ENCODE data around the gene RABL2A. TPM values are rescaled to one million over a fixed set of nuclear protein-coding genes. Genes with fewer than 3 reads are reported as not detected.
"Not testable (repeated sequence)": the region's sequence is repeated elsewhere in the genome, so short reads cannot be mapped to it uniquely, and the experiment has no call there.

Gene RABL2A
- 3.7 and 4.4 TPM in 2 replicates for total RNA-seq (2014; rRNA removed)
- percentile 71 among the genes with signal in this experiment for Bru-seq, nascent RNA
- BruChase-seq, experiment 1, labeled RNA remaining after a 6-hour chase, result percentile 60 among the genes with signal in this experiment
- percentile 67 among the genes with signal in this experiment for BruChase-seq, experiment 2, labeled RNA remaining after a 2-hour chase
- long read RNA-seq, transcript RABL2A-213 (2 exons, 1,109 nt), result major isoform, 5 of 25 reads
- long read RNA-seq, partial matches to known transcripts, result 2 of 25 reads
- long read RNA-seq, other reads (novel, unspliced or antisense), result 15 of 25 reads

DNA sequence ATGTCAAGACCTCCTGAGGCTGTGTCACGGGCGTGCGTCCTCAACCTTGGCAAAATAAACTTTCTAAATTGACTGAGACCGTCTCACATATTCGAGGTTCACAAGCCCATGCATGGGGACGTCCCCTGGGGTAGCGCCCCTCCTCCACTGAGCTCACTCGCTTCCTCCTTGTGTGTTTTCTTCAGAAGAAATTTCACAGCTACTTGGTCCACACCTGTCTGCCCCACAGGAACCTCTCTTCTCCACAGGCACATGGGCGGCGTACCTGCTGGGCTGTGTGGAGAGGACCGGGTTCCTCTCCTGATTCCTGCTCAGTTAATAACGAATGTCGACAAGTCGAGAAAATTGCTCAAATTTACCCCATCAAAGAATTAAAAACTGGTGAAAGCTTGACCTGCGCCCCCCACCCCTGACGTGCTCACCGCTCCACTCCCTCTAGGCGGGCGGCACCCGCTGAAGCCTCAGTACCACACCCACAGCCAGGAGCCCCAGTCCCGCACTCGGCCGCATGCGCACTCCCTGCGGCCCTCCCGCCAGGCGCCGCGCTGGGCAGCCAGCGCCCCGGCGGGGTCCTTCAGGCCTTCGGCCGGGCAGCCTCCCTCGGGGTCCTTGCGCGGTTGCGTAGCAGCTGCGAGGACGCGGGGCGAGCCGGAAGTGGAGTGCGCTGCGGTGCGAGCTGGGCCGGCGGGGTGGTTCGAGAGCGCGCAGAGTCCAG, at the start of gene RABL2A:
TSS of gene RABL2A (plus strand) at position 651 of the 715 bp plus-strand sequence. CDS start 1,341 bp downstream, outside the sequence.
- POLR2A ChIA-PET (ENCODE audit: unreplicated experiment); intact Hi-C loops (cut with micrococcal nuclease); H3K4me1 ChIP-seq (ENCODE audit: insufficient read depth, low read length); H3K27me3 ChIP-seq (ENCODE audit: low read length); CTCF ChIA-PET; H3K79me2 ChIP-seq (ENCODE audit: low read length); H3K9me3 ChIP-seq (ENCODE audit: low read length); H3K9me2 ChIP-seq (replicated peaks; ENCODE audit: low read length); H3F3A ChIP-seq (ENCODE audit: low read length, unreplicated experiment); H3K36me3 ChIP-seq (ENCODE audit: low read depth, low read length); H4K20me1 ChIP-seq (ENCODE audit: low read length); H3K27ac ChIP-seq (ENCODE audit: low read length): not testable (repeated sequence)
- H3K9ac ChIP-seq (ENCODE audit: low read length), result peak within 1 kb of the TSS; percentile 68
- ATAC-seq (peak; percentile 95), DNase-seq (peak; percentile 83)
- TSS peak; percentile 93 for BruUV-seq (replicated peaks)
- H3K4me2 ChIP-seq (ENCODE audit: low read length), result peak within 1 kb of the TSS; percentile 78
- peak within 1 kb of the TSS; percentile 68 for H2AFZ ChIP-seq (ENCODE audit: low read length)
- H3K4me3 ChIP-seq (ENCODE audit: low read length), result peak within 1 kb of the TSS; percentile 62

DNA sequence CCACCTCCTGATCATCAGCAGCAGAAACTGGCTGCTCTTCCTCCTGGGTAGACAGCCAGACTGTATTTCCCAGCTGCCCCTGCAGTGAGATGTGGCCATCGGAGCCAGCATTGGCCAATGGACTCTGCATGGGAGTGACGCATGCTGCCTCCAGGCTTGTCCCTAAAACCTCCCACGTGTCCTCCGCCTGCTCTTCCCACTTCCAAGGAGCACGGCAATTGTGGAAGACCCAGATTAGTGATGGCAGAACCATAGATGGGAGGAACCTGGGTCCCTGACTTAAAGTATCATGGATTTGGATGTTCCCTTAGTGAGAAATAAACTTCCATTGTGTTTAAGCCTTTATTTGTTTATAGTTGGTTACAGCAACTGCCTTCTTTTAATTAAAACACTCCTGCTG, 48.6 kb upstream of the RABL2A start:
- intact Hi-C loops (cut with micrococcal nuclease); ATAC-seq: not testable (repeated sequence)

DNA sequence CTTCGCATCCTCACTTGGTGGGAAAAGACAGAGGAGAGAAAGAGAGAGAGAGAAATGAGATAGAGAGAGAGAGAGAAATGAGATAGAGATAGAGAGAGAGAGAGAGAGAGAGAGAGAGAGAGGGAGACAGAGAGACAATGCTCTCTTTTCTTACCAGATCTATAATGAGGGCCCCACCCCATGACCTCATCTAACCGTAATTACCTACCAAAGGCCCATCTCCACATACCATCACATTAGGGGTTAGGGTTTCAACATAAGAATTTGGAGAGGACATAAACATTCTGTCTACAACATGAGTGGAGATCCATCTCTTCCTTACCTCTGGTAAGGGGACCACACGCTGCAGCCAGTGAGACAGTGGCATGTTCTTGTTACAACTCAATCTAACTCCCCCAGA, 44.6 kb upstream of the RABL2A start:
- H3K27me3 ChIP-seq (ENCODE audit: low read length); H3F3A ChIP-seq (ENCODE audit: low read length, unreplicated experiment); H4K20me1 ChIP-seq (ENCODE audit: low read length); H3K4me1 ChIP-seq (ENCODE audit: insufficient read depth, low read length); H3K4me3 ChIP-seq (ENCODE audit: low read length); H3K9me2 ChIP-seq (replicated peaks; ENCODE audit: low read length); H3K9me3 ChIP-seq (ENCODE audit: low read length); POLR2A ChIA-PET (ENCODE audit: unreplicated experiment); H2AFZ ChIP-seq (ENCODE audit: low read length); H3K27ac ChIP-seq (ENCODE audit: low read length); DNase-seq; CTCF ChIA-PET; intact Hi-C loops (cut with micrococcal nuclease); H3K4me2 ChIP-seq (ENCODE audit: low read length); ATAC-seq; H3K9ac ChIP-seq (ENCODE audit: low read length); H3K36me3 ChIP-seq (ENCODE audit: low read depth, low read length); BruUV-seq (replicated peaks): not testable (repeated sequence)
- peaks cover 10% of the 10 kb centered on the region for H3K79me2 ChIP-seq (ENCODE audit: low read length)

More for the DNA sequence above, 48.6 kb upstream of the RABL2A start:
- H3K27me3 ChIP-seq (ENCODE audit: low read length); H3K4me1 ChIP-seq (ENCODE audit: insufficient read depth, low read length); BruUV-seq (replicated peaks); H3K79me2 ChIP-seq (ENCODE audit: low read length); H3K9me3 ChIP-seq (ENCODE audit: low read length); H4K20me1 ChIP-seq (ENCODE audit: low read length); H3K27ac ChIP-seq (ENCODE audit: low read length); H2AFZ ChIP-seq (ENCODE audit: low read length); DNase-seq; H3K9ac ChIP-seq (ENCODE audit: low read length); H3K9me2 ChIP-seq (replicated peaks; ENCODE audit: low read length); H3F3A ChIP-seq (ENCODE audit: low read length, unreplicated experiment); H3K36me3 ChIP-seq (ENCODE audit: low read depth, low read length); H3K4me3 ChIP-seq (ENCODE audit: low read length); H3K4me2 ChIP-seq (ENCODE audit: low read length); POLR2A ChIA-PET (ENCODE audit: unreplicated experiment); CTCF ChIA-PET: not testable (repeated sequence)

DNA sequence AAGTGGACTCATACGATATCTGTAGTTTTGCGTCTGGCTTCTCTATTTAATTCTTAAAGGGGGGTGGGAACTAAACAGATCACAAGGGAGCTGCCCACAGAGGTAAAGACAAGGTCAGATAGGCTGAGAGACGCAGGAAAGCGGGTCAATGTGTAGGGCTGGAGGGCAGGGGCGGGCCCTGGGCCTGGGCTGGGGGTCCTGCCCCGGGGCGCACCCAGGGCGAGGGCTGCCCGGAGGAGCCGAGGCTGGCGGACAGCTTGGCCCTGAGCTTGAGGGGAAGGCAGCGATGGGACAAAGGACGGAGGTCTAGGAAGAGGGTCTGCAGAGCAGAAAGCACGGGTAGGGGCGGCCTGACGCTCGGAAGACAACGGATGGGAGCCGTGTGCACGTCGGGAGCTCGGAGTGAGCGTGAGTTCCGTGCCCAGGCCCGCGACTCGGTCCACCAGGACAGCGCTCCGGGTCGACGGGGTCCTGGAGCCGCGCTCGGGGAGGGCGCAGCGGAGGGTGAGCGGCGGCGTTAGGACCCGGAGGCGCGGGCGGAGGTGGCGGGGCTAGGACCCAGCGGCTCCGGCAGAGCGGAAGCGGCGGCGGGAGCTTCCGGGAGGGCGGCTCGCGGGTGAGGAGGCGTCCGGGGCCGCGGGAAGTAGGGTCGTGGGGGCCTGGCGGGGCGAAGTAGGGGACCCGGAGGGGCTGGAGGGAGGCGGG, 43.4 kb upstream of the RABL2A start:
- H3F3A ChIP-seq (ENCODE audit: low read length, unreplicated experiment); H3K4me1 ChIP-seq (ENCODE audit: insufficient read depth, low read length); ATAC-seq; H3K9me3 ChIP-seq (ENCODE audit: low read length); H3K27me3 ChIP-seq (ENCODE audit: low read length); intact Hi-C loops (cut with micrococcal nuclease); H3K27ac ChIP-seq (ENCODE audit: low read length); CTCF ChIA-PET; BruUV-seq (replicated peaks); H3K36me3 ChIP-seq (ENCODE audit: low read depth, low read length); H3K9me2 ChIP-seq (replicated peaks; ENCODE audit: low read length); POLR2A ChIA-PET (ENCODE audit: unreplicated experiment); H4K20me1 ChIP-seq (ENCODE audit: low read length): not testable (repeated sequence)
- DNase-seq, result peak; percentile 68
- Histone ChIP-seq H3K9ac (ENCODE audit: low read length) (peak overlapping the region; percentile 77), H3K4me2 (ENCODE audit: low read length) (peak overlapping the region; percentile 98), H3K79me2 (ENCODE audit: low read length) (peaks cover 10% of the 10 kb centered on the region), H3K4me3 (ENCODE audit: low read length) (peak overlapping the region; percentile 77), H2AFZ (ENCODE audit: low read length) (peak overlapping the region; percentile 99)

DNA sequence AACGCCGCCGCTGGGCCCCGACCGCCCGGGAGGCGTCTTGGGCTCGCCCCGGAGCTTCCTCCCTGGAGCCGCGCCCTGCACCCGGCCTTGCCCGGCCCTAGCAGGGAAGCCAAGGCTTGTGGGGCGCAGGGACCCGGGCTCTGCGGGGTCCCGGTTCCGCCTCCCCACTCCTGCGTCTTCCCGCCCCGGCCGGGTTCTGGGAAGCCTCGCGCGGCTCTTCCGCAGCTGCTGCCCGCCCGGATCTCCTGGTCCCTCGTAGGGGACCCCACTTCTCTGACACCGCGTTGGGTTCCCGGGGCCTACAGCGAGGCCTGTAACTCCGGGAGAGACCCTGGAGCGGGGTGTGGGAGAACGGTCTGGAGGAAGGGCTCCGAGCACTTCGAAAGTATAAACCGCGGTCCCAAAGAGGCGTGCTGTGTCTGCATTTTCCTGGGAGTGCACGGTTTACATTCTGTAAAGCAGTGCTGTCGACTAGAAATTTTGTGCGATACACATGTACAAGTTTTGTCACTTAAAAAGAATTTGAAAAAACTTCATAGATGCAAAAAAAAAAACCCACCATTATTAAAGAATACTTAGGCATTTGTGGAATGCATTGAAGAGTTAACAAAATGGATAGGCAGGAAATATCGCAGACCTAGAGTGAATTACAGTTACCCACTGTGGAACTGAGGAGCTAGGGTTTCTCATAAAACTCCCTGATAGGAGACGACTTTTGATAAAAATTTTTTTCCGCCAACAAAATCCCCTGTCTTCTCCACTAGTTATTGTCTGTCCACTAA, 42.6 kb upstream of the RABL2A start:
- H3K4me1 ChIP-seq (ENCODE audit: insufficient read depth, low read length); H3K9me2 ChIP-seq (replicated peaks; ENCODE audit: low read length); DNase-seq; ATAC-seq; H3K27me3 ChIP-seq (ENCODE audit: low read length); H3F3A ChIP-seq (ENCODE audit: low read length, unreplicated experiment); H4K20me1 ChIP-seq (ENCODE audit: low read length); H3K27ac ChIP-seq (ENCODE audit: low read length); H3K9me3 ChIP-seq (ENCODE audit: low read length); POLR2A ChIA-PET (ENCODE audit: unreplicated experiment); CTCF ChIA-PET; H3K36me3 ChIP-seq (ENCODE audit: low read depth, low read length); intact Hi-C loops (cut with micrococcal nuclease): not testable (repeated sequence)
- Histone ChIP-seq H2AFZ (ENCODE audit: low read length) (0 out of 2 replicates have a peak overlapping the region, but pooled peaks have one; percentile 15), H3K79me2 (ENCODE audit: low read length) (peaks cover 10% of the 10 kb centered on the region), H3K4me3 (ENCODE audit: low read length) (peak overlapping the region; percentile 77), H3K9ac (ENCODE audit: low read length) (peak overlapping the region; percentile 77), H3K4me2 (ENCODE audit: low read length) (peak overlapping the region; percentile 94)
- BruUV-seq (replicated peaks), result TSS peak; percentile 69

Data from PC-3 (cell line).